BE2C (cell line): ENCODE data around the gene NFIL3.
"Not testable (repeated sequence)": the region's sequence is repeated elsewhere in the genome, so short reads cannot be mapped to it uniquely, and the experiment has no call there.

ENCODE experiments used
- DNase-seq: peaks from one replicate; pipeline ENCODE4 v3.0.0-alpha.2; 2020
- H3K27me3 ChIP-seq: fragments of 250-450 bp; sonication (Bioruptor Pico); 2 replicates; pipeline ENCODE4 v1.5.1; 2020; ENCODE audit warnings: mild to moderate bottlenecking
- H3K36me3 ChIP-seq: fragments of 250-450 bp; sonication (Bioruptor Pico); 2 replicates; pipeline ENCODE4 v1.5.1; 2020; ENCODE audit warnings: mild to moderate bottlenecking
- H3K4me1 ChIP-seq: fragments of 250-450 bp; sonication (Bioruptor Pico); 2 replicates; pipeline ENCODE4 v1.5.1; 2020
- H3K4me3 ChIP-seq: 2 replicates; pipeline ENCODE4 v1.5.1; 2011; ENCODE audit warnings: low read depth, low read length
- H3K9me3 ChIP-seq: fragments of 250-450 bp; sonication (Bioruptor Pico); 2 replicates; pipeline ENCODE4 v1.5.1; 2020
- CTCF ChIP-seq: IDR thresholded peaks from 2 replicates; pipeline ENCODE4 v1.5.1; 2012; ENCODE audit warnings: mild to moderate bottlenecking, low read depth, low read length

Gene NFIL3

GRCh38 chr9:91374939-91375338 lies 48.7 kb downstream of the NFIL3 start:
- TF ChIP-seq CTCF = no peak
- no peak for DNase-seq
- no peaks in the 10 kb centered on the region for H3K27me3 ChIP-seq
- H3K4me1 ChIP-seq = no peaks in the 10 kb centered on the region
- H3K36me3 ChIP-seq = no peaks in the 10 kb centered on the region
- H3K4me3 ChIP-seq = no peak overlapping the region
- no peaks in the 10 kb centered on the region for H3K9me3 ChIP-seq

- no peak for DNase-seq
- H3K27me3 ChIP-seq = no peaks in the 10 kb centered on the region
- no peaks in the 10 kb centered on the region for H3K4me1 ChIP-seq
- no peaks in the 10 kb centered on the region for H3K36me3 ChIP-seq
- no peak for TF ChIP-seq CTCF
- no peak overlapping the region for H3K4me3 ChIP-seq
- no peaks in the 10 kb centered on the region for H3K9me3 ChIP-seq
Measured at GRCh38 chr9:91371894-91372293, 51.7 kb downstream of the NFIL3 start.

- not testable (repeated sequence) for H3K9me3 ChIP-seq, DNase-seq, H3K36me3 ChIP-seq, H3K27me3 ChIP-seq, H3K4me3 ChIP-seq, H3K4me1 ChIP-seq
Measured at GRCh38 chr9:91370006-91370405, 53.6 kb downstream of the NFIL3 start.

GRCh38 chr9:91364702-91365101 lies 58.9 kb downstream of the NFIL3 start:
- H3K27me3 ChIP-seq = no peaks in the 10 kb centered on the region
- no peaks in the 10 kb centered on the region for H3K9me3 ChIP-seq
- peaks cover 3% of the 10 kb centered on the region for H3K36me3 ChIP-seq
- no peak for DNase-seq
- no peak overlapping the region for H3K4me3 ChIP-seq
- H3K4me1 ChIP-seq = peaks cover 7% of the 10 kb centered on the region; the same call in 1 of the 2 replicates
- no peak for TF ChIP-seq CTCF

- no peak for DNase-seq
- no peak for TF ChIP-seq CTCF
- Histone ChIP-seq H3K4me1 (peaks cover 7% of the 10 kb centered on the region; the same call in 1 of the 2 replicates), H3K27me3 (no peaks in the 10 kb centered on the region), H3K36me3 (peaks cover 3% of the 10 kb centered on the region), H3K9me3 (no peaks in the 10 kb centered on the region), H3K4me3 (no peak overlapping the region)
Measured at GRCh38 chr9:91364005-91364404, 59.6 kb downstream of the NFIL3 start.

GRCh38 chr9:91362051-91362611 lies 61.5 kb downstream of the NFIL3 start:
- Histone ChIP-seq H3K9me3 (no peaks in the 10 kb centered on the region), H3K4me1 (peaks cover 7% of the 10 kb centered on the region; the same call in 1 of the 2 replicates), H3K36me3 (peaks cover 3% of the 10 kb centered on the region), H3K27me3 (no peaks in the 10 kb centered on the region), H3K4me3 (peak overlapping the region; percentile 78)
- no peak for TF ChIP-seq CTCF
- no peak for DNase-seq
